Transverse colon (tissue), 3 donors: ENCODE data around the gene GMDS.

Experiments
- POLR2A ChIP-seq: fragments of 450-650 bp; IDR thresholded peaks from one replicate; pipeline ENCODE4 v1.6.1; 2016; ENCODE audit warnings: antibody characterized with exemption, mild to moderate bottlenecking, moderate library complexity
- TF ChIP-seq, protein P1 (sequence below), 5 experiments: fragments of 200-600 bp in 3 of 5; fragments of 450-650 bp in 2 of 5; sonication (generic) in 3 of 5; IDR thresholded peaks; 1 replicate in 2 of 5; 2 replicates in 3 of 5; pipeline ENCODE4 v1.5.1; 2016 to 2017; ENCODE audit warnings: antibody characterized with exemption in 5 of 5, inconsistent platforms in 3 of 5, mild to moderate bottlenecking in 2 of 5, moderate library complexity in 1 of 5

DNA sequence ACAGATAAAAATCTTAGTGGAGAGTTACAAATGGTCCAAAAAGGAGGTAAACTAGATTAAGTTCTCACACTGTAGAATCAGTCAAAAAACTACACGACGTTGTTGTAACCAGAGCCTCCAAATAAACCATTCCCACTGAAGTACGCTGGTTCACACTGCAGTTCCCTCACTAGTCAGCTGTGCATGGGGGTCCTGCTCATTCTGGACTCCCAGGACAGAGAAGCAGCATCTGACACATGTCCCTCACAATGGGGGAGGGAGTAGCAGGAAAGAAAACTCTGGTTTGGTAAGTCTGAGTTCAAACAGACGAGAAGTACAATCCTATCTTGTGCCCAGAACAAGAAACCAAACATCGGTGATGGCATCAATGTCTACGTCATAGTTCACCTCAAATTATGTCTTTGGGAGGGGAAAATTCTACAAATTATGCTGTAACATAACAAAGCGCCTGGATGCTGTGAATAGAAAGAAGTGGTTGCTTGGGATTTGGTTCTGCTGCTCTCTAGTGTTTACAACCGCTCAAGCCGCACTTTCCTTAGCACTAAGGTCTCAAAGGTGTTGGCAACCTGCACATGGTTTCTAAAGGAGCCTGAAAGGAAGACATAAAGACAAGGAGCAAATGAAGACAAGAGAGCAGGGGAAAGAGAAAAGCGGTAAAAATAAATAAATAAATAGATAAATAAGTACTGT, 208.0 kb downstream of the GMDS start:
- TF ChIP-seq, protein P1, sequence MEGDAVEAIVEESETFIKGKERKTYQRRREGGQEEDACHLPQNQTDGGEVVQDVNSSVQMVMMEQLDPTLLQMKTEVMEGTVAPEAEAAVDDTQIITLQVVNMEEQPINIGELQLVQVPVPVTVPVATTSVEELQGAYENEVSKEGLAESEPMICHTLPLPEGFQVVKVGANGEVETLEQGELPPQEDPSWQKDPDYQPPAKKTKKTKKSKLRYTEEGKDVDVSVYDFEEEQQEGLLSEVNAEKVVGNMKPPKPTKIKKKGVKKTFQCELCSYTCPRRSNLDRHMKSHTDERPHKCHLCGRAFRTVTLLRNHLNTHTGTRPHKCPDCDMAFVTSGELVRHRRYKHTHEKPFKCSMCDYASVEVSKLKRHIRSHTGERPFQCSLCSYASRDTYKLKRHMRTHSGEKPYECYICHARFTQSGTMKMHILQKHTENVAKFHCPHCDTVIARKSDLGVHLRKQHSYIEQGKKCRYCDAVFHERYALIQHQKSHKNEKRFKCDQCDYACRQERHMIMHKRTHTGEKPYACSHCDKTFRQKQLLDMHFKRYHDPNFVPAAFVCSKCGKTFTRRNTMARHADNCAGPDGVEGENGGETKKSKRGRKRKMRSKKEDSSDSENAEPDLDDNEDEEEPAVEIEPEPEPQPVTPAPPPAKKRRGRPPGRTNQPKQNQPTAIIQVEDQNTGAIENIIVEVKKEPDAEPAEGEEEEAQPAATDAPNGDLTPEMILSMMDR (IDR thresholded peaks at IDR 0.05), result no peak
- TF ChIP-seq POLR2A, result no peak
